Measurements from ENCODE around the gene KDM4B.

Gene KDM4B

DNA sequence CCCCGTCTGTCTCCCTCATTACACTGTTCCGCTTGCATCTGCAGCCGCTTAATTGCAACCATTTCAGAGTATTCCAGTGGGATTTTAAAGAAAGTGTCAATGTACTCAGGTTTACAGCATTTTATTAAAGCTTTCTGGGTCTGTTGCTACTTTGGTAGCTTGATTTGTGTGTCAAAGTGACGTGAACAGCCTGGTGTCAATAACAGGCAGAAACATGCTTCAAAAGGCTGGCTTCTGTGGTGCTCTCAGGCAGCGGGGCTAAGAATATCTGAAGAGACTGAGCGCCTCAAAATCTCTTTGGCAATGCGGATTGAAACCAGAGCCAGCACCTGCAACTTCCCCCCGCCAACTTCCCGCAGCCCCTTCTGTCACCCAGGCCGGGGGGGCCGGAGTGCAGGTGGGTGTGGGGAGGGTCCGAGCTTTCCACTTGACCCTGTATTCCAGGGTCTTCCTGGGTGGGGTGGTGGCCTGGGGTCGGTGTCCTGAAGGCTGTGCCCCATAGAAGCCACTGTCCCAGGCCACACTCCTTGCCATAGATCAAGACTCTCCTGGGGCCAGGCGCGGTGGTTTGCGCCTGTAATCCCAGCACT is 81.2 kb downstream of the KDM4B start:
- DNase-seq (ENCODE audit: low spot score), result no peak

DNA sequence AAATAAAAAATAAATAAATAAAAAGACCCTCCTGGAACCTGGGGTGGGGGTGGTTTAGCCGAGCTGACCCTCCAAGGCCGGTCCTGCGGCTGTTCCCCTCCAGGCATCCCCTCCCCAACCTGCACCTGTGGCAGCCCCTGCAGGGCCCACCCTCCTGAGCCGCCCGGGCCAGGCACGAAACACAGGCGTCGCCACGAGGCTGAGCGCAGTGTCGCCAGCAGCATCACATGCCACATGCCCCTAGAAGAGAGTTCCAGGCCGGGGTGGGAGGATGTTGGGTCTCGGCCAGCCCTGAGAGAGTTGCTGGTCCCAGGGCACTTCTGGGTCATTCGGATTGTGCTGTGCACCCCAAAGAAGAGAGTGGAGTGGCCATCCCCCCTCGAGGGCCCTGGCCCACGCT is 82.0 kb downstream of the KDM4B start:
- no peak for DNase-seq (ENCODE audit: low spot score)

DNA sequence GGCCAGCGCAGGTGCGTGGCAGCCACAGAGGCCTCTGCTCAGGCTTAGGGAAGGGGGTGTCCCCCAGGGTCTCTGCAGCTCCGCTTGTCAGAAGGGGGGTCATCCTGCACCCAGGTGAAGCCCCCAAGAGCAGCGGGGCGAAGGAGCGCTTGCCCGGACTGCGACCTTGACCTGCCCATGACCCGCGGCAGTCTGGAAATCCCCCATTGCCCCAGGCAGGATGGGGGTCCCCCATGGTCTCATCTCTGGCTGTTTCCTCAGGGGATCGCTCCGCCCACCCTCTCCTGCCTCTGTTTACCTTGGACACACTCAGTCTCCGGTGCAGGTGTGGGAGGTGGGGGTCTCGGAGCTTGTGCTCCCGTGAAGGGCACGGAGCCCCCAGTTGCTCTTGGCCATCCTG is 82.7 kb downstream of the KDM4B start:
- DNase-seq (ENCODE audit: low spot score), result no peak

DNA sequence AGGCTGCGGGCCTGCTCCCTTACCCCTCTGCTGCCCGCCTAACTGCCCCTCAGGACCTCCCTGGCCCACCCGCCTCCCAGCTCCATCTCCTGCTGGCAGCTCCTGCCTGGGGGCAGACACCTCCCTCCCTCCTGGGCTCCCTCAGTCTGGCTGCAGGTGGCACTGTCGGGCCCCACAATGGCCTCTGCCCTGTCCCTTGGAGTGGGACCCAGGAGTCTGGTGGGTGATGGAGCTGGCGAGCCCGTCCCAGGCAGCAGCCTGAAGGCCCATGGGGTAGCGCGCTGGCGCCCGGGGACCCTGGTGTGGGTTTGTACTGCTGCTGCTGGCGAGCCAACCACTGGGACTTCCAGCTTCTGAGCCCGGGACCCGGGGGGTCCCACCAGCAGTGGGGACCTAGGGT is 83.6 kb downstream of the KDM4B start:
- DNase-seq (ENCODE audit: low spot score), result no peak

DNA sequence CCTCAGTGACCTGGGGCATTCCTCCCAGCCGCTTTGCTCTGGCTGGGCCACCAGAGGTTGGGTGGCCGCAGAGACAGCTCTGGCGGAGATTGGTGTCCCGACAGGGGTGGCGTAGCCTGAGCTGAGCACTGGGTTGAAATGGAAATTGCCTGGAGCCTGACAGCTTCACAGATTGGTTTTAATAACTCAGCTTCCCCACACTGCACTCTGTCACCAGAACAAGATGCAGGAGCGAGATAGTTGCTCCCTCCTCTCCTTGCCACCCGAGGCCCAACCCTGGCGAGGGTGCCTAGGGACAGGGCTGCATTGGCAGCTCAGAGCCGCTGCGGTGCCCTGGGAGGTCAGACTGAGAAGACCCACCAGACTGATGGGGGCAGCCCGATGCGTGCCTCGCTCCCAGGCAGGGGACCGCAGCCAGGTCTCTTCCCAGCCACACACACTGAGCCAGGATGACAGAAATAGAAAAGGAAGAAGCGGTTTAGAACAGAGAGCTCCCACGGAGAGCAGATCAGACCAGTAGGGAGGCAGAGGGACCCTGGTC is 84.1 kb downstream of the KDM4B start:
- DNase-seq (ENCODE audit: low spot score), result no peak

DNA sequence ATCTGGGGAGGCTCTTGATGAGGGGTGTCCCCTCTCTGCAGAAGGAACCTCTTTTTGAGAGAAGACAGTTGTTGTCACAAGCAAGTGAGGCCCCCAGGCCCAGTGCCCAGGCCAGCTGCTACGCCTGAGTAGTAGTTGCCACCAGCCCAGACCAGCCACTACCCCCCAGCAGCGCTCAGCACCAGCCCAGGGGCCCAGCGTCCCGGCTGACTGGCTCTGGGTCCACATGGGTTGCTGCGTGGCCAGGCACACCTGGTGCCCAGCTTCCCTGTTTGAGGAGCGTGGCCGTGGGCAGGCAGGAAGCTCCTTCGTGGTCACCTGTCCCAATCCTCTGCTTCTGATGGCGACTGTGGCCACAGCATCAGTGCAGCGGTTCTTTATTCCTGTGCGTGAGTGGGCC is 84.7 kb downstream of the KDM4B start:
- DNase-seq (ENCODE audit: low spot score), result no peak

DNA sequence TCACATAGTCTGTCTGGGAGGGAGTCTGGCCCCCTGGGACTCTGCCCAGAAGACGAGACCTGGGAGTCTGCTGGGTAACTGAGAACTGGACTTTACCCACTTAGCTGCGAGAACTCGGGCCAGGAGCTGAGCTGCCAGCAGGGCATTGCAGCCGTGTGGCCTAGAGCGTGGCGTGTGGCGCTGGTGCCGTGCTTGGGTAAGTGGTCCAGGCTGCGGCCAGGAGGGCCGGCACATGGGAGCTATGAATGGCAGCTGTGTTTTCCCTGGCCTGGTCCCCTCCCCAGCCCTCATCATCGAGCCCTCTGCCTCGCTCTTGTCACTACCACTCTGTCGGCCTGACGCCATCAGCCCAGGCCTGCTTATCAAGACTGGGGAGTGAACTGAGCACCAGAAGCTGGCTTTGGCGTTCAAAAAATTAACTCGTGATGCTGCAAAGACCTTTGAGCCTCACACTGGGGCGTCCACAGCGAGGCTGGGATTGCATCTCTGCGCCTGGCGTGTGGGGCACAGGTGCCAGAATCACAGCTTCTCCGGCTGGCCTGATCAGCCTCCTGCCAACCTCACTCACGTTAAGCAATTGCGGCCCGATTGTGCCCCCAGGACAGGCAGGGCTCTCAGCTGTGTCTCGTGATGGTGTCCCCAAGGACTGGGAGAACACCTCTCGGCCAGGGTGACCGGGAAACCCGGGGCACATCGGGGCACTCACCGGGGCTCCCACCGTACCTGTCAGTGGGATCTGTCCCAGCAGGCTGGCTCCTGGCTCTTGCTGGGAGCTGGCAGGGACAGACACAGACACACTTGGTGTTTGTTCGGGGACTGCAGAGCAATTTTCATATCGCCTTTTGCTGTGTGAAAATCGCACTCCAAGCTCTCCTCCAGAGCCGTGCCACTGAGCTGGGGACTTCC is 85.9 kb downstream of the KDM4B start:
- no peak for DNase-seq (ENCODE audit: low spot score)

DNA sequence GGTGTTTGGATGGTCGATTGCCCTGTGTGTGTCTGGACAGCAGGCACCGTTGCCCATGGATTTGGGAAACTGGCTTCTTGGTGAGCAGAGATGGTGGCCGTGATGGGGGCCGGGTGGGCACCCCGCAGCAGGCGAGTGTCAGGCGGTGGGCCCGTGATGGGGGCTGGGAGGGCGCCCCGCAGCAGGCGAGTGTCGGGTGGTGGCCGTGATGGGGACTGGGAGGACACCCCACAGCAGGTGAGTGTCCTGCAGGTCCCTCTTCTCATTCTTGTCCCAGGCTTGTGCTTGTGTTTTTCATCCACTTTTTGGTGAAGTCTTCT is 86.5 kb downstream of the KDM4B start:
- DNase-seq (ENCODE audit: low spot score), result no peak

DNA sequence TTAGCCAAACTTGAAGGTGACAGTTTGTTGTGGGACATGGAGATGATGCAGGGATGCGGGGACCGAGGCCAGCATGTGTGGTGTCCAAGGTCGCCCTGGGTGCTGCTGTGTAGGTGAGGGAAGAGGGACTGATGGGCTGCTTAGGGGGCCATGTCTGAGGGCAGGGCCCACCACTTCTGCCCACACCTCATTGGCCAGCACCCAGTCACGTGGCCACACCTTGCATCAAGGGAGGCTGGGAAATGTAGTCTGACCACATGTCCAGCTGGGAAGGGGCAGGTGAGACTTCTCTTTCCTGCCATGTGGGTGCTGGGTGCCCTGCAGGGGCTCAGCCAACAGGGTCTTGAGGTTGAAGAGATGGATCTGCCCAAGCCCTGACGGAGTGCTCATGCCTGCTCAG is 88.9 kb downstream of the KDM4B start:
- DNase-seq (ENCODE audit: low spot score), result no peak

DNA sequence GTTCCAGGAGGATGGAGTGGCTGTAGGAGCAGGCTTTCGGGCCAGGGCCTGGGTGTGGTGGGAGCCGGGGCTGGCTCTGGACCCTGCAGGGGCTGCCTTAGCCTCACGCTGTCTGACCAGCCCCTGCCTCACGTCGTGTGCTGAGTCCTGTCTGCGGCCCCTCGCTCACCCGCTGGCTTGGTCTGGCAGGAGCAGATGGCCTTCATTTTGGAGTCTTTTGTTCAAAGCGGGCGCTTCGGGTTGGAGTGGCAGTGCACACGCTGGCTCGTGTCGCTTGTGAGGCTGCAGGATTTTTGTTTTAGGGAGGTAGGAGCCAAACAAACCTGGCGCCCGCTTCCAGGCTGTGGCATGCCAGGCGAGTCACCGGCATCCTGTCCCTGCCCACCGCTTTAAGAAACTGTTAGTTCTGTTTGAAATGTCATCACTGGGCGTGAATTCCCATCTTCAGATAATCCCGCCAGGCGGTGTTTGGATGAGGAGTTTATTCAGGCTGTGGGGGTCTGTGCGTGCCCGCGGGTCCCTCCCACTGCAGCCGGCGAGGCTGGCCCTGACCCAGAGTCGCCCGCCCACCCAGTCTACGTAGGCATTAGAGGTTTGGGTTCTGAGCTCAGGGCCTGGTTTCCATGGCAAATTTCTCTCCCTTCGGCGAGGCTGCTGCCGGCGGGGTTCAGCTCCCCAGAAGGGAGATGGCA is 89.8 kb downstream of the KDM4B start:
- no peak for DNase-seq (ENCODE audit: low spot score)

DNA sequence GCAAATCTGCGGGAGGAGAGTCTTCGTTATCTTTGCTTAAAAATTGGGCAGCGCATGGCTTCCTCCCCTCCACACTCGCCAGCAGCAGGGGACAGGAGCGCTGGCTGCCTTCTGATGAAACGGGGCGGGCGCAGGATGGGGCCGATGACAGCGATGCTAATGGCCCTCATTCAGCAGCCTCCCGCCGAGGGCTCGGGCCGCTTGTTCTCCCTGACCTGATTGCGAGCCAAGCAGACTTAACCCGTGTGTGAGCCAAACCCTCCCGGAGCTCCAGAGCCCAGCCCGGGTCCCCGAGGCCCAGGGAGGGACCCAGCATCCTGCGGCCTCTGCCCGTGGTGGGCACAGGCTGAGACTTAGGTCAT is 90.3 kb downstream of the KDM4B start:
- no peak for DNase-seq (ENCODE audit: low spot score)

DNA sequence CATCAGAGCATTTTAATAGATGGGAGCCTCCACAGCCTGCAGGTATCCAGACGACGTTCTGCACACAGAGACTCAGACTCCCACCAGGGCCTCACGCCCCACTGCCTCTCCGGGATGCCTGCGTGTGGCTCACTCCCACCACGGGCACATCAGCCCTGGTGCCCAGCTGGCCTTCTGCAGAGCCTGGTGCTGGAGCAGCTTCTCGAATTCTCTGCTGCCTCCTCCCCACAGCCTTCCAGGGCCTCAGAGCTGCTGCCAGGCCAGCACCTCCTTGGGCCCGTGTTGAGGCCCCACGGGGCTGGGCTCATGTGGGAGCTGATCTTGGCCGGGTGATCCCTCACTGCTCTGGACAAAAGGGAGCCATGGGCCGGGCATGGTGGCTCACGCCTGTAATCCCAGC is 90.9 kb downstream of the KDM4B start:
- DNase-seq (ENCODE audit: low spot score), result no peak

DNA sequence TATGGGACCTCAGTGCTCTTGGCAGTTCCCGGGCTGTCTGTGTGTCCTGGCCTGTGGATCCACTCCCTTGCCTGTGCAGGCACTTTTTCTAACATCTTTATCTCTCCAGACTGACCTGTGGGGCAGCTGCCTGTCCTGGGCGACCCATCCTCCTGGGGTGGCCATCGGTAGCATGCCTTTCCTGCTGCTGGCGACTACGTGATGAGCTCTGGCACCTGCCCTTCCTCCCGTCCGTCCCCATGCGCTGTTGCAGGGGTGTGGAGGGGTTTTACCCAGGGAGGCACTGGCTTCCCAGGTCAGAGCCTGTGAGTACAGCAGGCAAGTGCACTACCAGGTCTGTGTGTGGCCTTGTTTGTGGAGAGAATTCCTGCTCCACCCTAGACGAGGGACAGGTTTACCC is 93.3 kb downstream of the KDM4B start:
- DNase-seq (ENCODE audit: low spot score), result no peak

DNA sequence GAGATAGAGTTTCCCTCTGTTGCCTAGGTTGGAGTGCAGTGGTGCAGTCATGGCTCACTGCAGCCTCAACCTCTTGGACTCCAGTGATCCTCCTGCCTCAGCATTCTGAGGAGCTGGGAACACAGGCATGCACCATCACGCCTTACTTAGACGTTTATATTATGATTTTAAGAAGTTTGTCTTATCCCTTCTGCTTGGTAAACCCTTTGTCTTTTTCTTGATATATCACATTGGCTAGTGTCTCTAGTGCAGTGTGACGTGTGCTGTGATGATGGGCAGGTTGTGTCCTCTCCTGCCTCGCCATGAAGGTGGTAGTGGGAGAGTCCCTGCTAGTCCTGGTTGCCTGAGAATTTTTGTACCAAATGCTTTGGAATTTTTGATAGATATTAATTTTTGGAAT is 93.9 kb downstream of the KDM4B start:
- no peak for DNase-seq (ENCODE audit: low spot score)

DNA sequence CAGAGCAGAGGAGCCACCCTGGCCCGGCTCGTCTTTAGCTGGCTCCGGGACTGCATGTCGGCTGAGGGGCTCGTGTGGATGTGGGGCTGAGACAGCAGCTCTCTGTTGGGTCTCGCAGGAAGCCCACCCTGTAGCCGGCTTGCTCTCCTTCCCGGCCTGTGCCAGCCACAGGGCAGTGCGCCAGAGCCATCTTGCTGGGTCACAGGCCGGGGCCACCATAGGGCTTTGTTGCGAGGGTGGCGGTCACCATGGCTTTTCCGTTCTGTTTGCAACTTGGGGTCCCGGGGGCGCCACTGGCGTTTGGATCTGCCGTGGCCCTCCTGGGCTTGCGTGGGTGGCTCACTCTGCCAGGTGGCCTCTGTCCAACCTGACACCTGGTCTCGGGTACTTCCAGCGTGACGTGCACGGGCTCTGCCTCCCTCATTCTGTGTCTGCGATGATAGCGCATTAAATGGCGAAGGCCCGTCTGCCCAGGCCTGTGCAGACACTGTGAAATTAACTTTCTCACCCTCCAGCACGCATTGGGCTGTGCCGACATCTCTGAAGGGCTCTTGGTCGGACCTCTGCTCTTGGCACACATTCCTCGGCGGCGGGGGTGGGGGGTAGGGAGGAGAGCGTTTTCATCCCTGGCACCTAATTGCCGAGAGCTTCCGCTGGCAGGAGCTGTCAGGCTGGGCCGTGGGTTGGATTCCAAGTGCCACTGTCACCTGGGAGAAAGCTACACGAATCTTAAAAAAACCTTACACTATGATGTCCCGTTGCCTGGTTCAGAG is 95.1 kb downstream of the KDM4B start:
- DNase-seq (ENCODE audit: low spot score), result no peak

DNA sequence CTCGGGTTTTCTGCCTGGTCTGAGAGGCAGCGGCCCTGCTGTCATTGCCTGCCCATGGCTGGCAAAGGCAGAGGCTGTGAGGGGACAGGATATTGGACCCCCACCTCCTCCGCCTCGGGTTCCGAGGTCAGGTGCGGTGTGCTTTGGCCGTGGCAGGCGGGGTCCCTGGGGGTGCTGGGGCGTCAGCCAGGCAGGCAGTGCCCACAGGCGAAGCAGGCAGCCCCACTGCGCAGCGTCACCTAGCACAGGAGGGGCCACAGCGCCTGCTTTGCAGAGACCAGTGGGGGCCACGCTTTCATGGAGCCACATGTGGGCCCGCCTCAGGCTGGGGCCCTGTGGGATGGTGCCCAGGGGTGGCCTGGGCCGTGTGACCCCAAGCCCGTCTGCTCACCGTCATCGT is 96.0 kb downstream of the KDM4B start:
- no peak for DNase-seq (ENCODE audit: low spot score)

DNA sequence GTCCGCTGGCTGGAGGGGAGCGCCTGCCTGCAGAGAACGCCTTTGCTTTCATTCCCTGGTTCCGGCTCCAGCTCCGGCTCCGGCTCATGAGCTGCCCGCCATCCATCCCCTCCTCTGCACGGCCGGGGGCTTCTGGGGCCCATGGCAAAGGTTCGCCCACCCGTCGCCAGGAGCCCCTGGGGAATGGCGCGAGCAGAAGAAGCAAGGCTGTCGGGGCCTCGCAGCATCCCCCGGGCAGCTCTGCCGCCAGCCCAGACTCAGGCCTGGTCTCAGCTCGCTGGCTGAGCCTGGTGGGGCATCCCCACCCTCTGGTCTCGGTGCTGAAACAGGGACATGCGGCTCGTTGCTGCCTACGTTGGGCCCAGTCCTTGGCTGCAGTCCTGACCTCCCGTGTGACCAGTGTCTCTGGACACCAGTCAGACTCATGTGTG is 96.8 kb downstream of the KDM4B start:
- no peak for DNase-seq (ENCODE audit: low spot score)

DNA sequence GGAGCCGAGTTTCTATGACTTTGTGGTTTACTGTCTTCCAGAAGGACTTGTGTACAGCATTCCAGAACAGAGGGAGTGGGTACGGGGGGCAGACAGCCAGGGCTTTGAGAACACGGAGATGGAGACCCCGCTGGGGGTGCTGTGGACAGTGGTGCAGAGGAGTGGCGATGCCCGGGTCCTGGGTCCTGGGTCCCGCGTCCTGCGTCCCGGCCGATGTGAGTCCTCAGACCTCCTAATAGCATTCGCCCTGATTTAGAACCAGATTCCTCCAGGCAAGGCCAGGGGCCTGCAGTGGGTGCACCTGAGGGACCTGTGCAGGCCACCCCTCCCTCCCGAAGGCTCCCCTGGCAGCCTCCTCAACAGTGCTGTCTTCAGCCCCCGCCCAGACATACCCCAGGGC is 97.9 kb downstream of the KDM4B start:
- DNase-seq (ENCODE audit: low spot score), result no peak

DNA sequence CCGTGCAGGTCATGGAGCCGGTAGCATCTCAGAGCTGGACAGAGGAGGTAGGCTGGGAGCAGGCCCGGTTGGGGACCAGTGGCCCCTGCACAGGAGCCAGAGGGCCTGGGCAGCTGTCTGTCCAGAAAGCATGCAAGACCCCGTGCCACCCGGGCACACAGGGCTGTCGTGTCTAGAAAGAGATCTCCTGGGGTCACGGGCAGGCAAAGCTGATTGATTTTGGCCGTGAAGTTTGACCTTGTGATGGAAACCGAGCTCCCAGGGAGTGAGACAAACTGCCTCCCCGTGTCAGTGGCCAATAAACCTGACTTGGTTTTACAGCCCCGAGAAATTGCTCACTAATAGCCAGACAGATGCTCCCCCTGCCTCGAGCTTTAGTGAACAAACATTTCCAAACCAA is 98.8 kb downstream of the KDM4B start:
- no peak for DNase-seq (ENCODE audit: low spot score)

DNA sequence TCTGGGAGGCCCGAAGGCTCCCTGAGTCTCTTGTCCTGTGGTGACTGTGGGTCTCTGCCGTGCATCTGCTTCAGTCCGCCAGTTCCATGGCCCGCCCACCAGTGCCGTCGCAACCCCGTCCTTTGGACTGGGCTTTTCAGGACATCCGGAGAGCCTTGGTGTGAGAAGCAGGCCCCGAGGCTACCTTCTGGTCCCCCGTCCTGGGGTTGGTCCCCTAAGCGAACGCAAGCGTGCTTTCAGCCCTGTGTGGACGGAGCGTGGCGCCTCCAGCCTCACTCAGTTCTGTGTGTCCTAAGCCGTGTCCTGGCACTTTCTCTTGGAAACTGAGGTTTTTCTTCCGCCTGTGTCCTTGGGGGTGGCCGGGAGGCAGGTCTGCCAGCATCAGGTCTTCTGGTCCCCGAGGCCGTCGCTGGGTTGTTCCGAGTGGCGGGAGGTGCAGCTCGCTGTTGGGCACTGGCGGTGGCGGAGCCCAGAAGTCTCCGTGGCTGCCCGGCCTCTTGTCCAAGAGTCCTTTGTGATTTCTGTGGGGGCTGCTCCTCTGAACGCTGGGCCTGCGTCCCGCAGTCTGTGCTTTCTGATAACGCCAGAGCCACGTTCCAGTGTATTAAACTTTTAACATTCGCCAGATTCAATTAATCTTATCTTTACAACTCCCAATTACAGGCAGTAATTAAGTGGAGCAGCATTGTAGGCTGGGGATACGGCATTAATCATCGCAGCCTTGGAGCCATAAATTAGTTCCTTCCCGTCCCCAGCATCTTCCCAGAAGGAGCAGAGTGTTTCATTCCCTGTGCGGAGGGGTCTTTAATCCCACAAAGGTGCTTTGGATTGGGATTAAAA is 99.5 kb downstream of the KDM4B start:
- no peak for DNase-seq (ENCODE audit: low spot score)

DNA sequence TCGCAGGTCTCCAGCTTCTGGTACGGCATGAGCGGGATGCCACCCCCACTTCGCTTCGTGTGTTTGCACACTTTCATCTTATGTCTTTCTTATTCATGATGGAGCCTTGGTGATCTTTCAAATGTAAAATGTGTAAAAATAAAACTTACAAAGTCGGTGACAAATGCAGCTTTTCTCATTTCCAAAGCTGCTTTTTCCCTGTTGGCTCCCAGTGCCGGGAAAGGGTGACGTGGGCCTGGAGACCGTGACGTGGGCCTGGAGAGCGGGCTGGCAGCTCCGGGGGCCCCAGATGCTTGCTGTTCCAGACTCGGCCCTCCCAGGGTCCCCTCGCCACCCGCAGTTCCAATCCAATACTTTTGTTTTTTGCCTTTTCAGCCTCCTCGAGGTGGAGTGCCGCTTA is 101.4 kb downstream of the KDM4B start:
- DNase-seq (ENCODE audit: low spot score), result no peak

DNA sequence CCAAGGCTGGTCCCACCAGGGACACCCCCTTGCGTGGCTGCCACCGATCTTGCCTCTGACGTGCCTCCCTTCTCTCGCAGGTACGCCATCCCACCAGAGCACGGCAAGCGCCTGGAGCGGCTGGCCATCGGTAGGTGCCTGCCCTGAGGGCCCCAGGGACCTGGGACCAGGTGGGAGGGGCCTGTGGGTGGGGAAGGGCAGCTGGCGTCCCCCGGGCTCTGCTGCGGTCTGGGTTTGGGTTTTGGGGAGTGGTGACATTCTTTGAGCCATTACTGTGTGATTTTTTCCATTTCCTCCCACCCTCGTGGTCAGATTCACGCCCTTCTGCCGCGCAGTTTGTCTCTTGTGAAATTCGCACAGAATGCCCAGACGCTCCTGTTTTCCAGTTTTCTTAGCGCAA is 102.0 kb downstream of the KDM4B start:
- DNase-seq (ENCODE audit: low spot score), result no peak

Data from kidney capillary endothelial cell (primary cell).